ENCODE data around the gene SH3RF3. TPM values are rescaled to one million over a fixed set of nuclear protein-coding genes. Genes with fewer than 3 reads are reported as not detected.

Gene SH3RF3
- total and polyA plus RNA-seq, 12 donors = 0.72 to 19.1 (median 12.2) TPM

- Histone ChIP-seq H3K4me1 (replicated peaks in 1 of 2) (no peaks in the 10 kb centered on the region), H3K4me3 (no peak overlapping the region), H3K9me3 (replicated peaks in 1 of 3) (no peaks in the 10 kb centered on the region), H3K27me3 (no peaks in the 10 kb centered on the region), H3K27ac (no peak overlapping the region), H3K36me3 (replicated peaks in 1 of 2) (no peaks in the 10 kb centered on the region)
- TF ChIP-seq CTCF (IDR thresholded peaks at IDR 0.05) = no peak
- TF ChIP-seq POLR2A (IDR thresholded peaks at IDR 0.05) = no peak
- intact Hi-C loops (cut with DNase I) = no loop called here
- no peak for DNase-seq
- WGBS, 4 donors = 91 to 99% (median 95%) methylated on average over 5 of the region's 5 CpGs
Measured at GRCh38 chr2:109392140-109392539, 263.1 kb downstream of the SH3RF3 start.

- TF ChIP-seq POLR2A (IDR thresholded peaks at IDR 0.05) (no peak), CTCF (IDR thresholded peaks at IDR 0.05) (no peak)
- no peaks in the 10 kb centered on the region for H3K36me3 ChIP-seq (replicated peaks in 1 of 2)
- H3K27ac ChIP-seq = no peak overlapping the region
- no peak for DNase-seq
- 93 to 97% (median 94%) methylated on average over 7 to 15 of the region's 15 CpGs for WGBS, 4 donors
- no peaks in the 10 kb centered on the region for H3K9me3 ChIP-seq (replicated peaks in 1 of 3)
- H3K27me3 ChIP-seq = no peaks in the 10 kb centered on the region
- no peak overlapping the region for H3K4me3 ChIP-seq
- H3K4me1 ChIP-seq (replicated peaks in 1 of 2) = no peaks in the 10 kb centered on the region
- intact Hi-C loops (cut with DNase I) = no loop called here
Measured at GRCh38 chr2:109392816-109393661, 264.0 kb downstream of the SH3RF3 start.

GRCh38 chr2:109393662-109393972, 264.6 kb downstream of the SH3RF3 start:
- Histone ChIP-seq H3K27ac (no peak overlapping the region), H3K27me3 (no peaks in the 10 kb centered on the region), H3K4me1 (replicated peaks in 1 of 2) (no peaks in the 10 kb centered on the region), H3K36me3 (replicated peaks in 1 of 2) (no peaks in the 10 kb centered on the region), H3K4me3 (no peak overlapping the region), H3K9me3 (replicated peaks in 1 of 3) (no peaks in the 10 kb centered on the region)
- intact Hi-C loops (cut with DNase I) = no loop called here
- WGBS, 4 donors = 91 to 98% (median 95%) methylated on average over 7 of the region's 7 CpGs
- TF ChIP-seq CTCF (IDR thresholded peaks at IDR 0.05) (no peak), POLR2A (IDR thresholded peaks at IDR 0.05) (no peak)
- no peak for DNase-seq

GRCh38 chr2:109395494-109396201, 266.6 kb downstream of the SH3RF3 start:
- Histone ChIP-seq H3K4me1 (replicated peaks in 1 of 2) (no peaks in the 10 kb centered on the region), H3K4me3 (no peak overlapping the region), H3K9me3 (replicated peaks in 1 of 3) (no peaks in the 10 kb centered on the region), H3K36me3 (replicated peaks in 1 of 2) (no peaks in the 10 kb centered on the region), H3K27me3 (no peaks in the 10 kb centered on the region), H3K27ac (no peak overlapping the region)
- no peak for TF ChIP-seq POLR2A (IDR thresholded peaks at IDR 0.05)
- TF ChIP-seq CTCF (IDR thresholded peaks at IDR 0.05) = no peak
- no peak for DNase-seq
- intact Hi-C loops (cut with DNase I) = no loop called here
- 91 to 94% (median 93%) methylated on average over 13 to 15 of the region's 15 CpGs for WGBS, 4 donors

Data from adrenal gland (tissue), 12 donors.